ENCODE results near the gene LRBA.

GRCh38 chr4:150591406-150591805, 423.7 kb downstream of the LRBA start:
- TF ChIP-seq CTCF (IDR thresholded peaks at IDR 0.05), result no peak
- no peak for TF ChIP-seq POLR2A (IDR thresholded peaks at IDR 0.05; ENCODE audit: low read depth)
- no peak for TF ChIP-seq POLR2AphosphoS5 (IDR thresholded peaks at IDR 0.05)
